ENCODE data around the gene TGM5. TPM values are rescaled to one million over a fixed set of nuclear protein-coding genes. Genes with fewer than 3 reads are reported as not detected.
"Not testable (repeated sequence)": the region's sequence is repeated elsewhere in the genome, so short reads cannot be mapped to it uniquely, and the experiment has no call there.

TGM5 gene
- total RNA-seq, 2 donors from 2014 or later = not detected

GRCh38 chr15:43251185-43251870, 15.4 kb downstream of the TGM5 start:
- ATAC-seq = no peak
- intact Hi-C loops (cut with DNase I) = no loop called here
- no peak for DNase-seq

GRCh38 chr15:43250785-43251184, 15.9 kb downstream of the TGM5 start:
- no peak for ATAC-seq
- intact Hi-C loops (cut with DNase I) = no loop called here

GRCh38 chr15:43249699-43250203, 17.0 kb downstream of the TGM5 start:
- no peak for ATAC-seq
- no peak for DNase-seq

More at GRCh38 chr15:43250785-43251184, 15.9 kb downstream of the TGM5 start:
- DNase-seq = no peak

DNA sequence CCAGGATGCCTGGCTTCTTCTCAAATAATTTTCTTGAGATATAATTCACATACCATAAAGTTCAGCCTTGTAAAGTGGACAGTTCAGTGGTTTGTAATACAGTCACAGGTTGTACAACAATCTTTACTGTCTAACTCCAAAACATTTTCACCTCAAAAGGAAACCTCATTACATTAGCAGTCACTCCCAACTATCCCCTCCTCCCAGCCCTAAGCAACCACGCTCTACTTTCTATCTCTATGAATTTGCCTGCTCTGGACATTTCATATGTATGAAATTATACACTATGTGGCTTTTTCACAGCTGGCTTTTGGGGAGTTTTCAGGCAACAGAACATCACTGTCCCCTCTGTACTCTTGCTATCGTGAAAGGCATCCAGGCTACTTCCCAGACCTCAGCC, 17.5 kb downstream of the TGM5 start:
- ATAC-seq (no peak), DNase-seq (no peak)
- intact Hi-C loops (cut with DNase I) = no loop called here

More at GRCh38 chr15:43249699-43250203, 17.0 kb downstream of the TGM5 start:
- intact Hi-C loops (cut with DNase I) = no loop called here

- no peak for ATAC-seq
- no peak for DNase-seq
- intact Hi-C loops (cut with DNase I) = no loop called here
These were observed 20.4 kb downstream of the TGM5 start for GRCh38 chr15:43246261-43246774.

DNA sequence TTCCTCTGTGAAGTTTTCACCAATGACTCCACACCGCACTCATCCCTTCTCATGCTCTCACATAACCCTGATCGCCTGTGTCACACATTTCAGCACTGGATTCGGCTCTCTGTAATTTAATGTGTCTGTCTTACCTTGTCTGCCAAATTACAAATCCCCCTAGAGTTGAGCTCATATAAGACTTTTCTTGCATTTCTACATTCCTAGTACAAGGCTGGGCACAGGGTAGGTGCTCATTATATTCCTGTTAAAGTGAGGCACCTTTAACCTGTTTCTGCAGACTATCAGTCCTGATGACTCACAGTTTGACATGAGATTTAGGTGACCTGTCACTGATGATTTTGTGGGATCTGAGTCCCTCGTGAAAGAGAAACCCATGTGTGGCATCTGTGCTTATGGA, 22.6 kb downstream of the TGM5 start:
- no peak for DNase-seq
- intact Hi-C loops (cut with DNase I) = no loop called here

GRCh38 chr15:43243020-43243645, 23.6 kb downstream of the TGM5 start:
- DNase-seq = no peak
- intact Hi-C loops (cut with DNase I) = no loop called here
- no peak for ATAC-seq

More for the DNA sequence above, 22.6 kb downstream of the TGM5 start:
- no peak for ATAC-seq

- intact Hi-C loops (cut with DNase I) = no loop called here
- ATAC-seq (no peak), DNase-seq (no peak)
These were observed 24.1 kb downstream of the TGM5 start for GRCh38 chr15:43242616-43243015.

DNA sequence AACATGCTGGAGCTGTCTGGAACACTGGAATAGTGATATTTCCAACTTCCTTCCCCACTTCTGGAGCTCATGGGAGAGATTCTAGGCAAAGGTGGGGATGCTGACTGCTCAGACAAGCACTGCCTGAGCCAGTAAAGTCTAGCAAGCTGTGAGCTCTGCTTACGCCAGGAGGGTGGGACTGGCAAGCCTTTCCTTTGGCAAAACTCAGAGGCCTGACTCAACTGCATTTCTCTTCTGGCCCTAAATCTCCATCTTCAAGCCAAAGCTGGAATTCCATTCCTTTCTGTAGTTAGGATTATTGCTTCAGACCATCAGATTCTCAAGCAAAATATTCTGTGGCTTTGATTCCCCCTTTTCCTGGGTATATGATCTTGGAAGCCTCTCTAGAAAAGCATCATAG, 25.6 kb downstream of the TGM5 start:
- intact Hi-C loops (cut with DNase I) = no loop called here
- DNase-seq (peak; percentile 41), ATAC-seq (peak; percentile 95 to 96)

DNA sequence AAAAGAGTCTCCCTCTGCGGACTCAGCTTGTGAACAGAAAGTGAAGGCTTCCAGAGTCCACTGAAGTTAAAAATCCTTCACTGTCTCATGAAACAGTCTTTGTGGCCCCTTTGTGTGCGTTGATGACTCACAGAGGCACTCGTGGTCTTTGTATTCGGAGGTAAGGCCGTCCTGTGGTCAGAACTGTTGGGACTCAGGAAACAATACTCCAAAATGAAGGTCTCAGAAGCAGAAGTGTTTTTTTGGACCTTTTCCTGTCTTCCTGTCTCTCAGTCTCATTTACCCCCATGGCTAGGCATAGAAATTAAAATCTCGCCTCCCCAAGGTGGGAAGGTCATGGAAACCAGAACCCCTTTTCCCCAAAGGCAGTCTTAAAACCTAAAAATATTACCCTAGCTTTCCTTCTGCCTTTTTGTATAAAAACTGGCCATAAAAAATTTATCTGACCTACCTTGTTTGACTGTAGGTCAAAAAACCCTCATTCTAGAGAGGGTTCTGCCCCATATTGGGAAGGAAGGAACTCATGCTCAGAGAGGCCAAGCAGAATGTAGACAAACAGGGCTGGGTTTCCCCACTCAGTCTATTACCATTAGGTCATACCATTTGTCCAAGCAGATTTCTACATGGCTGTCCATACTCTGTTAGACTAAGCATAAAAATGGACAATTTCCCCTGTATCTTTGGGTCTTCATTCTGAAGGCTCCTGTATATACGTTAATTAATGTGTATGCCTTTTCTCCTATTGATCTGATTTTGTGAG, 26.8 kb downstream of the TGM5 start:
- DNase-seq = no peak
- no peak for ATAC-seq
- intact Hi-C loops (cut with DNase I) = no loop called here

DNA sequence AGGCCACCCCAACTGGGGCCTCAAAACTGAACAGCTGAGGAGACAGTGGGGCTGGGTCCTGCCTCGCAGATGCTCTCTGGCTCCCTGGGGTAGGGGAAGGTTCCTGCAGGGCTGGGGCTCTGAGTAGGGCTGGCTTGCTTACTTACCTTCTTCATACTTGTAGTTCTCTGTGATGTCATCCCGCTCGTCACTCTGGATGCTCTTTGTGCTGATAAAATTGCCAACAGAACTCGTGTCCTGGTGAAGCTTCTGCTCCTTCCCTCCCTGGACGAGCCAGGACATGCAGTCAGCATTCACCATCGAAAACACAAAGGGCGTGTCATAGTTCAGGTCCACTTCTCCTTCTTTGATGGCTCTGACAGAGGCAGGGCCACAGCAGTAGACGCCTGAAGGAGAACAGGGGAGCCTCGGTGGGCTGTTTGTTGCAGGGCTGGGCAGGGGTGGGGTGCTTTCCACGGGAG, 28.0 kb downstream of the TGM5 start:
- ATAC-seq (no peak), DNase-seq (no peak)
- intact Hi-C loops (cut with DNase I) = no loop called here

- no peak for DNase-seq
- intact Hi-C loops (cut with DNase I) = no loop called here
- ATAC-seq = no peak
These were observed 28.8 kb downstream of the TGM5 start for GRCh38 chr15:43237842-43238470.

DNA sequence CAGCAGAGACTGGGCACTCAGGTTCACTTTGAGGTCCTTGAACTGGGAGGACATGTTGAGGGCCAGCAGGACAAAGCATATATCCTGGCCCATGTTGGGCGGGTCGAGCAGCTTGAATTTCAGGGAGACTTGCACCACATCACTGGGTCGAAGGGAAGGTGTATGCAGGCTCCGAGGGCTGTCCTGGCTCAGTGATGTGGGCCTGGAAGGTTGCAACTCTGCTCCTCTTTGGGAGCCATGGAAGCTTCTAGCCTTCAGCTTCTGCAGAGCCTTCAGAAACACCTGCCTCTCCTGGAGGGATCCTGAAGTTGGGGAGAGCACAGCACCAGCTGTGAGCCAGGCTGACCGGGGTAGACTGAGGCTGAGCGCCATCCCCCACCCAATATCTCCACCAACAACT, 31.2 kb downstream of the TGM5 start:
- intact Hi-C loops (cut with DNase I) = no loop called here
- ATAC-seq = no peak
- no peak for DNase-seq

DNA sequence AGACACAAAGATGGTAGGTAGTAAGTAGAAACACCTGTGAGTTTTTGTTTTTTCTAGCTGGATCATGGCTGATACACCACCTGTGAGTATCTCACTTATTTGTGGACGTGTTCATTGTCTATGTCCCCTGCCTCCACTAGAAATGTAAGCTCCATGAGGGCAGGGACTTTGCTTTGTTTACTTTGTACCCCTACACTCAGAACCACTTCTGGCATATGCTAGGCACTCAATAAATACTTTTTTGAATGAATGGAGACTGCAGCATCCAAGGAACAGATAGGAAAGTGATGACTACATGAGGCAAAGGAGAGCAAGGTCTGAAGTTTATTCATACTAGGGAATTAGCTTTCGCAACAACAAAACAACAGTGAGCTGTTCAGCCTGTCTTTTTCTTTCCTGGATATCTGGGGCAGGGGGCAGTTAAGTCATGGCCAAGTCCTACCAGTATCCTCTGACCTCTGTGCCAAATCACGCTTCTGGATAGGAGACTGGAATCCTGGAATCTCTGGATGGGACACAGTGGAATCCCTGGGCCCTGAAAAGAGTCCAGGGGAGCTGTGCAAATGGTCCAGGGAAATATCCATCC, 34.3 kb downstream of the TGM5 start:
- no peak for ATAC-seq
- intact Hi-C loops (cut with DNase I) = no loop called here

GRCh38 chr15:43230640-43231115, 36.0 kb downstream of the TGM5 start:
- DNase-seq (no peak), ATAC-seq (peak in 1 of 2 donors; percentile 54)
- intact Hi-C loops (cut with DNase I) = no loop called here

More for the DNA sequence above, 34.3 kb downstream of the TGM5 start:
- DNase-seq = no peak

GRCh38 chr15:43229977-43230376, 36.8 kb downstream of the TGM5 start:
- DNase-seq (no peak), ATAC-seq (peak; percentile 48 to 63)
- intact Hi-C loops (cut with DNase I) = loop anchor here in 1 of 2 donors (5.0 kb wide), 1 partner anchor 57 kb away; no protein-coding TSS in a partner anchor

DNA sequence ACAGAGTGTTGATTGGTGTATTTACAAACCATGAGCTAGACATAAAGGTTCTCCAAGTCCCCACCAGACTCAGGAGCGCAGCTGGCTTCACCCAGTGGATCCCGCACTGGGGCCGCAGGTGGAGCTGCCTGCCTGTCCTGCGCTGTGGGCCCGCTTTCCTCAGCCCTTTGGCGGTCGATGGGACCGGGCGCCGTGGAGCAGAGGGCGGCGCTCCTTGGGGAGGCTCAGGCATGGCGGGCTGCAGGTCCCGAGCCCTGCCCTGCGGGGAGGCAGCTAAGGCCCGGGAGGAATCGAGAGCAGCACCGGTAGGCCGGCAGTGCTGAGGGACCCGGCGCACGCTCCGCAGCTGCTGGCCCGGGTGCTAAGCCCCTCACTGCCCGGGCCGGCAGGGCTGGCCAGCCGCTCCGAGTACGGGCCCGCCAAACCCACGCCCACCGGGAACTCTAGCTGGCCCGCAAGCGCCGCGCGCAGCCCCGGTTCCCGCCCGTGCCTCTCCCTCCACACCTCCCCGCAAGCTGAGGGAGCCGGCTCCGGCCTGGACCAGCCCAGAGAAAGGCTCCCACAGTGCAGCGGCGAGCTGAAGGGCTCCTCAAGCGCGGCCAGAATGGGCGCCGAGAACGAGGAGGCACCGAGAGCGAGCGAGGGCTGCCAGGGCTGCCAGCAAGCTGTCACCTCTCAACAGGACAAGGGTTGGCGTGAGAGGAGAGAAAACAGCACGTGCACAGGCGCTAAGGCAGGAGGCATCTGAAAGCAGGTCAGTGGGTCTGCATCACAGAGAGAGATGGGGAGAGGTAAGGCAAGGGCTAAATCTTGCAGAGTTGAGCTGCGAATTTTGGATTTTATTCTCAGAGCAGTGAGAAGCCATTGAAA, 40.1 kb downstream of the TGM5 start:
- DNase-seq = no peak
- no peak for ATAC-seq
- intact Hi-C loops (cut with DNase I) = loop anchor here in 1 of 2 donors (5.0 kb wide), 1 partner anchor 61 kb away; no protein-coding TSS in a partner anchor

- not testable (repeated sequence) for ATAC-seq, DNase-seq
- intact Hi-C loops (cut with DNase I) = loop anchor here (1.0 to 5.0 kb wide), 2 partner anchors 59 to 61 kb away; no protein-coding TSS in a partner anchor
These were observed 40.8 kb downstream of the TGM5 start for GRCh38 chr15:43225950-43226255.

All from left cardiac atrium (tissue), 4 donors.